A673 (cell line): ENCODE results near the gene PAK5.

Source experiments
- CTCF ChIP-seq: fragments of 300-800, 200-600 bp; sonication (generic); conservative IDR thresholded peaks from 2 replicates; pipeline ENCODE4 v1.5.1; 2017; ENCODE audit warnings: low read depth, mild to moderate bottlenecking, antibody characterized with exemption, low read length, moderate library complexity, mixed read lengths
- EZH2 ChIP-seq: fragments of 200-600 bp; sonication (generic); IDR thresholded peaks from 2 replicates; pipeline ENCODE4 v1.6.1; 2017; ENCODE audit warnings: borderline replicate concordance, low read depth, mild to moderate bottlenecking, mixed read lengths, antibody characterized with exemption, low read length; ENCODE audit not compliant: poor library complexity, severe bottlenecking

GRCh38 chr20:9532069-9532838 lies 306.6 kb downstream of the PAK5 start:
- TF ChIP-seq CTCF, result no peak
- TF ChIP-seq EZH2, result no peak
